Omental fat pad (tissue), 4 donors: Measurements from ENCODE around the gene COL9A3. TPM values are rescaled to one million over a fixed set of nuclear protein-coding genes. Genes with fewer than 3 reads are reported as not detected.

Experiments used
- ATAC-seq: fragments of 150-250 bp; one replicate; pipeline ENCODE4 v1.9.1; 2016; ENCODE audit warnings: mild to moderate bottlenecking, moderate library complexity; ENCODE audit not compliant: low FRiP score
- DNase-seq: peaks from one replicate; pipeline ENCODE4 v3.0.0-alpha.2; 2019; ENCODE audit warnings: low spot score
- total RNA-seq, 4 donors: library from RNA; depleted of rRNA; stranded (reverse); fragments of >200 nt; gene quantifications; one replicate each; pipeline ENCODE4 v1.1.0, GENCODE V29; 2016
- TF ChIP-seq, protein P1 (sequence below), 3 donors: fragments of 450-650 bp; IDR thresholded peaks; one replicate each; pipeline ENCODE4 v1.5.1; 2016 to 2017; ENCODE audit warnings: antibody characterized with exemption in 3 of 3, mild to moderate bottlenecking in 3 of 3, moderate library complexity in 2 of 3

COL9A3 gene
- total RNA-seq, 4 donors from 2014 or later: 2.3 to 6.3 (median 3.6) TPM

DNA sequence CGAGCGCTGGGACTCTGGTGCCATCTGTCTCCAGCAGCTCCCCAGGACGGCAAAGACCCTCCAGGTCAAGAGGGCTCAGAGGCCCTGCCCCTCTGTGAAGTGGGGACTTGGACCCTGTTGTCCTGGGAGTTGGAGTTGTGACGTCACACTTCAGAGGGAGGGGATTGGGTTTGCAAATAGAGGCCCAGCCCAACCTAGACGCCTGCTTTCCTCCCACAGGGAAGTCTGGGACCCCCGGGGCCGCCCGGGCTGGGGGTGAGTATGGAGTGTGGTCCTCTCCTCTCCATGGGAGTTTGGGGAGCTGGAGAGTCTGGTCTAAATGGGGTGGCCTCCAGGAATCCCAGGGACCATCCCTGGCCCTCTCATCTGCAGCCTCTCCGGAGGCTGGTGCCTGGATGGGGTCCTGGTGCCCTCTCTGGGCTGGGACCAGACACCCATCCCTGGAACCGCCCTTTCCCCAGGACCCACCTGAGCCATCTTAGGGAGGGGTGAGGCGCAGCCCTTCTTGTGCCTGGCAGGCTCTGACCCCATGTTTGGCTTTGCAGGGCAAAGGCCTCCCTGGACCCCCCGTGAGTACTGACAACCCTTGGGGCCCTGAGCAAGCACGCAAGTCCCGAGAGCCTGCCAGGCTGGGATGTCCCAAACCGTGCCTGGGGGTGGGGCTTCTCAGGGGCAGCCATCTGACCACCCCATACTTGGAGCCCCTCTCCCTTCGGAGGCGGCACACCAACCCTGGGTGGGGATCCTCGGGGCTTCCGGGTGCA, 4.3 kb downstream of the COL9A3 start:
- ATAC-seq (no peak), DNase-seq (no peak)
- TF ChIP-seq, protein P1, sequence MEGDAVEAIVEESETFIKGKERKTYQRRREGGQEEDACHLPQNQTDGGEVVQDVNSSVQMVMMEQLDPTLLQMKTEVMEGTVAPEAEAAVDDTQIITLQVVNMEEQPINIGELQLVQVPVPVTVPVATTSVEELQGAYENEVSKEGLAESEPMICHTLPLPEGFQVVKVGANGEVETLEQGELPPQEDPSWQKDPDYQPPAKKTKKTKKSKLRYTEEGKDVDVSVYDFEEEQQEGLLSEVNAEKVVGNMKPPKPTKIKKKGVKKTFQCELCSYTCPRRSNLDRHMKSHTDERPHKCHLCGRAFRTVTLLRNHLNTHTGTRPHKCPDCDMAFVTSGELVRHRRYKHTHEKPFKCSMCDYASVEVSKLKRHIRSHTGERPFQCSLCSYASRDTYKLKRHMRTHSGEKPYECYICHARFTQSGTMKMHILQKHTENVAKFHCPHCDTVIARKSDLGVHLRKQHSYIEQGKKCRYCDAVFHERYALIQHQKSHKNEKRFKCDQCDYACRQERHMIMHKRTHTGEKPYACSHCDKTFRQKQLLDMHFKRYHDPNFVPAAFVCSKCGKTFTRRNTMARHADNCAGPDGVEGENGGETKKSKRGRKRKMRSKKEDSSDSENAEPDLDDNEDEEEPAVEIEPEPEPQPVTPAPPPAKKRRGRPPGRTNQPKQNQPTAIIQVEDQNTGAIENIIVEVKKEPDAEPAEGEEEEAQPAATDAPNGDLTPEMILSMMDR (IDR thresholded peaks at IDR 0.05): no peak

DNA sequence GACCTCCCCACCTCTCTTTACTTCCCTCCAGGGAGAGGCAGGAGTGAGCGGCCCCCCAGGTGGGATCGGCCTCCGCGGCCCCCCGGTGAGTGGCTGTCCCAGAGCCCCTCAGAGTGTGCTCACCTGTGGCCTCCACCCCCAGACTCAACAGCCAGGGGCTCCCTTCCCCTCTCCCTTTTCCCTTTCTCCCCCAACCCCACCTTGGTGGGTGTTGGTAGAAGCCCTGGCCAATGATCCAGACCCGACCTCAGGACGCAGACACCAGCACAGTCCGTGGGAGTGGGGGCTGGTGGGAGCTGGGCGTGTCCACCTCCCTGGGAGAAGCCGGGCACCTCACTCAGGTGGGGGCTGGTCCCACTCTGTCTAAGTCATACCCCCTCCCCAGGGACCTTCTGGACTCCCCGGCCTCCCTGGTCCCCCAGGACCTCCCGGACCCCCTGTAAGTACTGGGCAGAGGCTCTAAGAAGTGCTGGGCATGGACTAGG, 4.9 kb downstream of the COL9A3 start:
- ATAC-seq (no peak), DNase-seq (no peak)
- TF ChIP-seq, protein P1 (IDR thresholded peaks at IDR 0.05): no peak

DNA sequence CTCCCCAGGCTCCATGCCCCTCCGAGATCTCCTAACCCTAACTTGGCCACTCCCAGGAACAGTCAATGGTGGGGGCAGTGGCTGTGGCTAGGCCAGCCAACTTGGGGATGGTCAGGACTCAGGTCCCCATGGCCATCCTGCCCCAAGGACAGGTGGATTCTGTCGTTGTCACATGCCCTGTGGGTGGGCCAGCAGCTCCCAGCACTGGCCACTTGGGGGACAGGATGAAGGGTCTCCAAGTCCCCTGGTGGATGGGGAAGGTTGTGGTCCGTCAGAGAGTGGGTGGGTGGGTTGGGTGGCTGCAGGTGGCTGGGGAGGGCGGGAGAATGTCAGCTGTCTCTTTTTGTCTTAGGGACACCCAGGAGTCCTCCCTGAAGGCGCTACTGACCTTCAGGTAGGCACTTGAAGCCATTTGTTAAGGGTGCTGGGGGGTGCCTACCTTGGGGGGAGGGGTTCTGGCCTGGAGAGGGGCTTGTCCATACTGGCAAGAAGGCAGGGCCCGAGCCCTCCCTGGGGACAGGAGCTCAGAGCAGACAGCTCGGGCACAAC, 5.5 kb downstream of the COL9A3 start:
- no peak for DNase-seq
- no peak for ATAC-seq
- TF ChIP-seq, protein P1 (IDR thresholded peaks at IDR 0.05): no peak

DNA sequence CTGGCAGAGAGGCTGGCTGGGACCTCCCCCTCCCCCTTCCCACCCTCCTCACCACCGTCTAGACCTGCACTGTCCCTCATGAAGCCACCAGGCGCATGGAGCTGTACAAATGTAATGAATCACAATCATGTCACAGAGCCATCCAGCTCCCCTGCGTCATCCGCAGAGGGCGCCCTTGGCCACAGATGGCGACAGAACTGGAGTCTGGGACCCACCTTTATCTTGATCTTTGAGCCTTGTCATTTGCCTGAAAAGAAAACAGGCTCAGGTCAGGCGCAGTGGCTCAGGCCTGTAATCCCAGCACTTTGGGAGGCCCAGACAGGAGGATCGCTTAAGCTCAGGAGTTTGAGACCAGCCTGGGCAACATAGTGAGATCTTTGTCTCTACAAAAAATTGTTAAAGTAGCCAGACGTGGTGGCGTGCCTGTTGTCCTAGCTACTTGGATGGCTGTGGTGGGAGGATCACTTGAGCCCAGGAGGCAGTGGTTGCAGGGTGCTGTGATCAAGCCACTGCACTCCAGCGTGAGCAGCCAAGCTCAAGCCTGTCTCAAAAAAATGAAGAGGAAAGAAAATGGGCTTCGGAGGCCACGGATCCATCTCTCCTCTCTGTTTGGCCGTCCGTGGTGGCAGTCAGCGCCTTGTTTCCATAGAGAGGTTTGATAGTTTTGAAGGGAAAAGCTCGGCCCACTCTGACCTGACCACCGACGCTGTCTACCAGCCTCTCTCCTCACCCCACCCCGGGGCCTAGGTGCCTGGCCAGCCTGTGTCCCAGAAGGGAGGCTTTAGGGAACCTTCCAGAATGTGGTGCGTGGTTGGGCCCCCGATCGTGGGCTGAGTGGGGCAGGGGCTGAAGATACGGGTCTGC, 6.2 kb downstream of the COL9A3 start:
- ATAC-seq (no peak), DNase-seq (no peak)
- TF ChIP-seq, protein P1 (IDR thresholded peaks at IDR 0.05): no peak

DNA sequence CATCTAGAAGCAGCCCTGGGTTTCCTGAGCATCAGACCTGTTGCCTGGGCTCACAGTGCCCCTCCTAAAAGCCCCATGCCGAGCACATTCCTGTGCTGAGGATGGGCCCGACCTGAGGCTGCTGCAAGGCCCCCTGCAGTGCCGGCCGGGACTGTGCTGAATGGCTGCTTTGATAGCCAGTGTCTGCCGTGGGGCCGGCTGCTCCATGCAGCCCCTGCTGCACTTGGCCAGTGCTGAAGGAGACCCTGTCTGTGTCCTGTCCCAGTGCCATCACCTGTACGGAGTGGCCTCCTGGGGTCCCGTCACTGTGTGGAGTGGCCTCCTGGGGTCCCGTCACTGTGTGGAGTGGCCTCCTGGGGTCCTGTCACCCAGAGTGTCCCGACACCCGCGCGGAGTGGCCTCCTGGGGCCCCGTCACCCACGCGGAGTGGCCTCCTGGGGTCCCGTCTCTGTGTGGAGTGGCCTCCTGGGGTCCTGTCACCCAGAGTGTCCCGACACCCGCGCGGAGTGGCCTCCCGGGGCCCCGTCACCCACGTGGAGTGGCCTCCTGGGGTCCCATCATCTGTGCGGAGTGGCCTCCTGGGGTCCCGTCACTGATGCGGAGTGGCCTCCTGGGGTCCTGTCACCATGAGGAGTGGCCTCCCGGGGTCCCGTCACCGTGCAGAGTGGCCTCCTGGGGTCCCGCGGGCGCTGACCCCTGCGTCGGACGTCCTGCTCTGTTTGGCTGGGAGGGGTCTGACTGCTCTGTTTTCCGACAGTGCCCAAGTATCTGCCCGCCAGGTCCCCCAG, 7.0 kb downstream of the COL9A3 start:
- TF ChIP-seq, protein P1 (IDR thresholded peaks at IDR 0.05): no peak
- ATAC-seq: no peak

DNA sequence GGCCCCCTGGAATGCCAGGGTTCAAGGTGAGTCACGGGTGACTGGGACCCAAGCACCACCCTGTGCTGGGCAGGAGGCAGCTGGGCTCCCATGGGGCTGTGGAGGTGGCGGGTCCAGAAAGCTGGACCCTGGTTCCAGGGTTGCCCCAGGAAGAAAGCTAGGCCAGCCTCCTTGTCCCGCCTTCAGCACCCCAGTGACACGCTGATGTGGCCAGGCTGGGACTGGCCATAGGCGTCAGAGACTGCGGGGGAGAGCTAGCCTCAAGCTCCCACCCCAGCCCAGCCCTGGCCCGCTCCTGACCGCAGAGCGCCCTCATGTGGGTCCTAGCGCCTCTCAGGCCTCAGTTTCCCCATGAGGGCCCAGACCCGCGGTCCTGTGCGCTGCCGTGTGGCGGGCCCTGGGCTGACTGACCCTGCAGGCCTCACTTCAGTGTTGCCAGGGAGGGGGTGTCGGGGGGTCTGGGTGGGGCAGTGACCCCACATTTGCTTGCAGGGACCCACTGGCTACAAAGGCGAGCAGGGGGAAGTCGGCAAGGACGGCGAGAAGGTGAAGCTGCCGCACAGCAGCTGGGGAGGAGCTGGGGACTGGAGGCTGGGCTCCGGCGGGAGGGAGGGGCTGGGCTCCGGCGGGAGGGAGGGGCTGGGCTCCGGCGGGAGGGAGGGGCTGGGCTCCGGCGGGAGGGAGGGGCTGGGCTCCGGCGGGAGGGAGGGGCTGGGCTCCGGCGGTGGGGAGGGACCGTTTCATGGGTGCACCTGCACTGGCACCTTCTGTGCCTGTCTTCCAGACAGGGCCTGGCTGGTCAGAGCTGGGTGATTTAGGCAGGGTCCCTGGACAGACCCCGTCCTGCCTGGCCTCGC, 7.9 kb downstream of the COL9A3 start:
- DNase-seq (no peak), ATAC-seq (peak; percentile 22)
- TF ChIP-seq, protein P1 (IDR thresholded peaks at IDR 0.05): no peak

More for the DNA sequence above, 7.0 kb downstream of the COL9A3 start:
- DNase-seq: no peak
